ENCODE results near the gene CRADD. TPM values are rescaled to one million over a fixed set of nuclear protein-coding genes. Genes with fewer than 3 reads are reported as not detected.

Gene CRADD
- total and polyA plus RNA-seq, 2 donors (not counting 3 experiments of a cell fraction or from before 2014, with no cell fraction given): 11.7 to 14.5 TPM

DNA sequence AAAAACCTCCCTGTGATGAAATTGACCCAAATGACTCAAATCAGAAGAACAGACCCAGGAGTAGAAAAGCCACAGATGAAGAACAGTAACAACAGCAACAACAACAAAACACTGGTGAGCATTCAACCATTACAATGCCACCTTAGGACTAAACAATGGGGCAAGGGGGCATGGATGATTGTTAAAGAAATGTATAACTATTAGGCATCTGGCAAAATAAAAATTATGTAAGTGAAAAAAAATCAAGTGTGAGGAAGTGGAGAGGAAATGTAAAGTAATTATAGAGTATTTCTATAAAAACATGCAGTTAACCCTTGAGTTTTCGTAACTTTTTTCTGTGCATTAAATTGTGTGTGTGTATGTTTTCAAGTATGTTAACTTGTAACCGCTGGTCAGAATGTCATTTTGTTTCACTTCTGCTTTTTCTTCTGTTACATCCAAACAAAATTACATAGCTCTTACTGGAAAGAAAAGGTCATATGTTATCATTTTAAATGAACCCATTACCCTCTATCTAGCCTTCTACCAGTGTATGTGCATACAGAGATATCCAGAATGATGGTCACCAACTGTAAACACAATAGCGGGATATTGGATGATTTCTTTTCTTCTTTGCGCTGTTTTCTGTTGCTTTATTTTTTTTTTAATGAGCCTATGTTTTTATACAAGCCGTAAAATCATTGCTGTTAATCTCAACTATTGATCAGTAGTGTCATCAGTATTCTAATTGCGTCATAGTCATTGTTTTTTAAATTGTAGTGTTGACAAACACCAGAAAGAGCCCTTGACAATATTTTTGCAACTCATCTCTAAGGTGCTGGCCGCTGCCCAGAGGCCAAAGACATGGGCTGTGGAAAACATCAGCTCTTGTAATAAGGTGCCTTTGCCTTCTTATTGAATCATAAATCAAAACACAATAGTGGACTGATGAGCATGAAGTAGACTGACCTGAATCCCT lies 170.6 kb downstream of the CRADD start:
- Histone ChIP-seq H3K4me1 (ENCODE audit: control insufficient read depth, extremely low read depth, insufficient read depth, low read length) (peaks cover 5% of the 10 kb centered on the region), H3K79me2 (ENCODE audit: control insufficient read depth, insufficient read depth, low read length) (no peaks in the 10 kb centered on the region), H3K9ac (replicated peaks; ENCODE audit: extremely low read depth, insufficient read depth, low read length) (no peak overlapping the region), H4K20me1 (replicated peaks; ENCODE audit: control insufficient read depth, extremely low read depth, insufficient read depth, low read length) (no peaks in the 10 kb centered on the region), H3K4me3 (replicated peaks in 1 of 3; ENCODE audit: insufficient read depth in 1 of 3, low read depth in 1 of 3, low read length in 3 of 3) (no peak overlapping the region), H3K27ac (ENCODE audit: insufficient read depth, low read depth, low read length) (no peak overlapping the region), H2AFZ (ENCODE audit: low read depth, low read length) (no peak overlapping the region), H3K9me1 (replicated peaks; ENCODE audit: control insufficient read depth, extremely low read depth, insufficient read depth, low read length) (no peaks in the 10 kb centered on the region), H3K27me3 (ENCODE audit: control insufficient read depth in 2 of 2, insufficient read depth in 2 of 2, low read length in 2 of 2) (no peaks in the 10 kb centered on the region), H3K36me3 (ENCODE audit: control insufficient read depth in 2 of 2, extremely low read depth in 1 of 2, insufficient read depth in 2 of 2, low read length in 2 of 2) (no peaks in the 10 kb centered on the region), H3K9me3 (replicated peaks; ENCODE audit: control insufficient read depth, insufficient read depth, low read length) (no peaks in the 10 kb centered on the region), H3K4me2 (ENCODE audit: insufficient read depth, low read length) (no peak overlapping the region)
- no peak for DNase-seq (ENCODE audit: low read depth, low spot score)
- POLR2A ChIA-PET: no interaction called here
- no TSS peak for BruUV-seq (replicated peaks)
- FAIRE-seq: no peak
- dilution Hi-C loops (cut with MboI; ENCODE audit: extremely low pct_ligation_motif_present, low sequenced_read_pairs): no loop called here
- CTCF ChIA-PET: interaction anchor here (1.4 kb wide), 1 partner anchor 80 kb away, joined by 4 read pairs; no protein-coding TSS in a partner anchor
- intact Hi-C loops (cut with micrococcal nuclease): no loop called here
- TF ChIP-seq FOS (IDR thresholded peaks at IDR 0.05; ENCODE audit: borderline replicate concordance, insufficient read depth, low read length) (no peak), GATA2 (IDR thresholded peaks at IDR 0.05; ENCODE audit: insufficient read depth, insufficient read length, low read depth, low read length) (no peak), EZH2 (IDR thresholded peaks at IDR 0.05; ENCODE audit: borderline replicate concordance, low read depth, low read length, severe bottlenecking) (no peak), CTCF (IDR thresholded peaks at IDR 0.05; ENCODE audit: extremely low read depth in 1 of 2, insufficient read depth in 1 of 2, low read depth in 1 of 2, low read length in 2 of 2) (no peak), MAX (IDR thresholded peaks at IDR 0.05; ENCODE audit: insufficient read depth, insufficient read length) (no peak), POLR2AphosphoS5 (IDR thresholded peaks at IDR 0.05; ENCODE audit: insufficient read depth, low read depth, low read length) (no peak), JUN (IDR thresholded peaks at IDR 0.05; ENCODE audit: borderline replicate concordance, insufficient read depth, insufficient read length, low read depth) (no peak), MYC (IDR thresholded peaks at IDR 0.05; ENCODE audit: low read depth, low read length) (no peak), POLR2A (IDR thresholded peaks at IDR 0.05; ENCODE audit: low read depth, low read length) (no peak)
